HepG2 (cell line): ENCODE measurements around the gene FAM131C. TPM values are rescaled to one million over a fixed set of nuclear protein-coding genes. Genes with fewer than 3 reads are reported as not detected.
A peak's percentile ranks its signal among the peaks of the same experiment; 100 is the strongest.
"Not testable (repeated sequence)": the region's sequence is repeated elsewhere in the genome, so short reads cannot be mapped to it uniquely, and the experiment has no call there.

ENCODE experiments used
- ATAC-seq: fragments of 200-7000 bp; cut with Tn5 transposase; 3 replicates; pipeline ENCODE4 v1.9.1; 2020; ENCODE audit warnings: mild to moderate bottlenecking, moderate library complexity
- BruUV-seq: library from RNA; stranded (reverse); fragments of 400-500 nt; replicated peaks from 2 replicates; lab custom pipeline; 2021; lab: Mats Ljungman, UMichigan
- CTCF ChIA-PET: fragments of 300-600 bp; formaldehyde crosslinking; extraction: SDS; loops from one replicate; lab custom pipeline; 2021; ENCODE audit warnings: low total read pairs, inconsistent platforms, low intra/inter-chr PET ratio; lab: Yijun Ruan, JAX
- POLR2A ChIA-PET: fragments of 350-600 bp; sonication (Branson Sonifier 250); formaldehyde crosslinking; loops from one replicate; lab custom pipeline; 2020; ENCODE audit warnings: antibody characterized with exemption, inconsistent platforms; lab: Yijun Ruan, JAX
- DNase-seq: peaks from one replicate; pipeline ENCODE4 v3.0.0-alpha.2; 2015; ENCODE audit warnings: low spot score
- FAIRE-seq: peaks from 3 replicates; lab custom pipeline; 2011; peaks lifted over from hg19 to GRCh38; lab: Jason Lieb, UNC
- H2AFZ ChIP-seq: one replicate; pipeline ENCODE4 v1.6.1; 2011; ENCODE audit warnings: low read length, inconsistent platforms
- H3K27ac ChIP-seq: fragments of 300-600 bp; 3 replicates; pipeline ENCODE4 v1.8.0; 2011; ENCODE audit warnings: mixed run types, mild to moderate bottlenecking, mixed read lengths, low read length, inconsistent platforms; ENCODE audit not compliant: insufficient read depth; ENCODE audit errors: extremely low read length
- H3K27me3 ChIP-seq, 2 experiments: fragments of 200-600 bp in 1 of 2; 2 replicates in 1 of 2; 3 replicates in 1 of 2; pipeline versions ENCODE4 v1.6.0 to v1.8.0; 2011; ENCODE audit warnings: low read length in 2 of 2, mild to moderate bottlenecking in 2 of 2, moderate library complexity in 2 of 2, inconsistent platforms in 1 of 2; ENCODE audit not compliant: insufficient read depth in 2 of 2, control insufficient read depth in 1 of 2
- H3K36me3 ChIP-seq, 2 experiments: fragments of 200-600 bp in 1 of 2; replicated peaks in 1 of 2; 2 replicates in 1 of 2; 3 replicates in 1 of 2; pipeline versions ENCODE4 v1.5.1 to v1.8.0; 2011; ENCODE audit warnings: low read length in 2 of 2, inconsistent platforms in 1 of 2; ENCODE audit not compliant: insufficient read depth in 2 of 2, control insufficient read depth in 1 of 2
- H3K4me1 ChIP-seq: 2 replicates; pipeline ENCODE4 v1.5.1; 2012; ENCODE audit warnings: low read length, inconsistent platforms; ENCODE audit not compliant: insufficient read depth
- H3K4me2 ChIP-seq: 2 replicates; pipeline ENCODE4 v1.6.0; 2011; ENCODE audit warnings: low read depth, low read length, inconsistent platforms
- H3K4me3 ChIP-seq, 3 experiments: fragments of 200-600 bp in 1 of 3; sonication (generic), shearing (Covaris generic) in 1 of 3; replicated peaks in 1 of 3; 2 replicates each; pipeline ENCODE4 v1.5.1; 2011 to 2016; ENCODE audit warnings: low read length in 3 of 3, inconsistent platforms in 2 of 3, low read depth in 2 of 3, mild to moderate bottlenecking in 2 of 3, control low read depth in 1 of 3, mixed read lengths in 1 of 3; ENCODE audit not compliant: insufficient read depth in 1 of 3
- H3K79me2 ChIP-seq: one replicate; pipeline ENCODE4 v1.6.1; 2011; ENCODE audit warnings: low read length, inconsistent platforms; ENCODE audit not compliant: insufficient read depth
- H3K9ac ChIP-seq: 2 replicates; pipeline ENCODE4 v1.6.0; 2011; ENCODE audit warnings: mild to moderate bottlenecking, low read depth, low read length, inconsistent platforms; ENCODE audit not compliant: insufficient read depth
- H3K9me3 ChIP-seq: 2 replicates; pipeline ENCODE4 v1.5.1; 2012; ENCODE audit warnings: mild to moderate bottlenecking, low read length
- H4K20me1 ChIP-seq: 2 replicates; pipeline ENCODE4 v1.6.0; 2011; ENCODE audit warnings: inconsistent platforms, mild to moderate bottlenecking, low read length, moderate library complexity; ENCODE audit not compliant: insufficient read depth
- IKZF1 ChIP-seq: fragments of 450-650 bp; IDR thresholded peaks from 2 replicates; pipeline ENCODE4 v1.7.1; 2016
- LCORL ChIP-seq, 2 experiments: fragments of 450-650 bp in 1 of 2; sonication (generic) in 1 of 2; formaldehyde crosslinking in 1 of 2; IDR thresholded peaks; 2 replicates each; pipeline versions ENCODE4 v1.5.0 to v1.6.1; 2017 to 2020; ENCODE audit warnings: antibody characterized with exemption in 1 of 2, missing genetic modification reagents in 1 of 2
- ZNF629 ChIP-seq: sonication (generic); formaldehyde crosslinking; conservative IDR thresholded peaks from 2 replicates; pipeline ENCODE4 v1.5.0; 2020; ENCODE audit warnings: missing genetic modification reagents
- WGBS: methylation state at CpG from one replicate; pipeline ENCODE4 v1.1.6; 2017; ENCODE audit warnings: low lambda C conversion rate; 5-methylcytosine and 5-hydroxymethylcytosine counted together
- in situ Hi-C: cut with HindIII; loops from 2 replicates; pipeline ENCODE4 v1.10.0; 2017; ENCODE audit warnings: low pct_unique_long_range_greater_than_20kb; ENCODE audit not compliant: extremely low pct_ligation_motif_present
- intact Hi-C: fragments of 100-400 bp; cut with micrococcal nuclease; formaldehyde crosslinking; loops from one replicate; pipeline ENCODE4 v1.10.0; 2022; ENCODE audit not compliant: unreplicated experiment
- polyA plus RNA-seq, 8 experiments: library from polyadenylated mRNA; depleted of rRNA in 3 of 8; stranded (reverse) in 7 of 8; unstranded in 1 of 8; fragments of >200 nt; fragmentation: Illumina TruSeq in 4 of 8; extraction: Trizol in 4 of 8; gene quantifications; 2 replicates each; pipeline versions ENCODE4 v1.2.1 to v1.2.3, GENCODE V29; 2011 to 2016; ENCODE audit warnings: low read depth in 4 of 8, missing spikeins in 1 of 8, mixed read lengths in 1 of 8; ENCODE audit not compliant: insufficient read depth in 1 of 8
- total RNA-seq, 5 experiments: library from RNA; depleted of rRNA; stranded (reverse); fragments of >200 nt; fragmentation: Illumina TruSeq; extraction: Trizol; gene quantifications; 2 replicates each; pipeline ENCODE4 v1.2.3, GENCODE V29; 2016; ENCODE audit warnings: low read depth in 1 of 5
- TF ChIP-seq, protein P1 (sequence below): IDR thresholded peaks from 2 replicates; pipeline ENCODE4 v1.4.0; 2020; ENCODE audit warnings: mild to moderate bottlenecking, missing genetic modification reagents

FAM131C gene
- total and polyA plus RNA-seq, 2 of the 13 experiments (the other 11 are each of a cell fraction or from before 2014, with no cell fraction given): 0.07 TPM; not detected in 1

DNA sequence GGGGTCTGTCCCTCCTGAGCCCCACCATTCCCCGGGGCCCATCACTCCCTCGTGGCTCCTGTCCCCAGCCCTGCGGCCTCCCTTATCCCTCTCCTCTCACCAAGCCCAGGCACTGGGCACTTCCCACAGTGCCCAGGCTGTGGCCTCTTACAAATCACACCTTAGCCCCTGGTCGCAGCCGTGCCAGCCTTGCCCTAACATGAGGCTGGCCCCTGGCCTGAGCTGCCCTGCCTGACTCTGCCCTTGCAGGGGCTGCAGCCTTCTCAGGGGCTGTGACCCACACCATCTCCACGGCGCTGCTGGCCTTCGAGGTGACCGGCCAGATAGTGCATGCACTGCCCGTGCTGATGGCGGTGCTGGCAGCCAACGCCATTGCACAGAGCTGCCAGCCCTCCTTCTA lies 21.5 kb downstream of the FAM131C start:
- H3K9me3 ChIP-seq, H3K4me3 ChIP-seq, H3K27ac ChIP-seq, H4K20me1 ChIP-seq, H3K36me3 ChIP-seq, H3K79me2 ChIP-seq, H3K4me2 ChIP-seq, FAIRE-seq, POLR2A ChIA-PET, H2AFZ ChIP-seq, in situ Hi-C loops, DNase-seq, intact Hi-C loops, H3K9ac ChIP-seq, CTCF ChIA-PET, ATAC-seq, BruUV-seq: not testable (repeated sequence)
- 58% methylated on average over 9 of the region's 12 CpGs for WGBS
- peaks cover 14% of the 10 kb centered on the region for H3K4me1 ChIP-seq
- H3K27me3 ChIP-seq: peaks cover 6 to 43% of the 10 kb centered on the region in 2 experiments; a peak in 3 of 5 replicates

DNA sequence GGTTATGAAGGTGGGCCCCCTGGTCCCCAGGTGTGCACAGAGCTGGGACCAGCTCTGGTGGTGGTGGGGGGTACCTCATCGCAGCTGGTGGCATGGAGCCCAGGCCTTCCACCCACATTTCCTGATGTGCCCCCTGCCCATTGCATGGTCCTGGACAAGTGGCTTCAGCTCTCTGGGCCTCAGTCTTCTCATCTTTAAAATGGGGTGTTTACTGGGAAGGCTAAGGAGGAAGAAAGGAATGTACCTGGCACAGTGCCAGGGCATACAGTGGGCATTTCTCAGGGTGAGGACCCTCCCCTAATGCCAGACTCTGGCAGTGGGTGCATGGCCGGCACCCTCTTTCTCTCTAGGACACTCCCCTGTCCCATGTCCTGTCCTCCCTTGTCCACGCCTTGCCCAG lies 22.4 kb downstream of the FAM131C start:
- Histone ChIP-seq H3K9me3 (no peaks in the 10 kb centered on the region), H3K79me2 (no peaks in the 10 kb centered on the region), H3K27ac (no peak overlapping the region), H3K4me2 (no peak overlapping the region), H3K9ac (no peak overlapping the region), H3K36me3 (no peaks in the 10 kb centered on the region), H2AFZ (no peak overlapping the region), H3K27me3 (peaks cover 6 to 43% of the 10 kb centered on the region in 2 experiments; a peak in 3 of 5 replicates), H3K4me1 (peaks cover 17% of the 10 kb centered on the region), H4K20me1 (no peaks in the 10 kb centered on the region; the same call in 1 of the 2 replicates), H3K4me3 (no peak overlapping the region)
- BruUV-seq: no TSS peak
- ATAC-seq: no peak
- CTCF ChIA-PET: no interaction called here
- intact Hi-C loops: no loop called here
- FAIRE-seq: no peak
- WGBS: 38% methylated on average over 1 of the region's 3 CpGs
- in situ Hi-C loops: no loop called here
- POLR2A ChIA-PET: no interaction called here
- DNase-seq: no peak
- TF ChIP-seq LCORL (IDR thresholded peaks at IDR 0.05) (peak; percentile 70), LCORL (CRISPR knock-in tag; IDR thresholded peaks at IDR 0.05) (no peak), ZNF629 (CRISPR knock-in tag) (peak; percentile 84), IKZF1 (no peak)
- TF ChIP-seq, protein P1, sequence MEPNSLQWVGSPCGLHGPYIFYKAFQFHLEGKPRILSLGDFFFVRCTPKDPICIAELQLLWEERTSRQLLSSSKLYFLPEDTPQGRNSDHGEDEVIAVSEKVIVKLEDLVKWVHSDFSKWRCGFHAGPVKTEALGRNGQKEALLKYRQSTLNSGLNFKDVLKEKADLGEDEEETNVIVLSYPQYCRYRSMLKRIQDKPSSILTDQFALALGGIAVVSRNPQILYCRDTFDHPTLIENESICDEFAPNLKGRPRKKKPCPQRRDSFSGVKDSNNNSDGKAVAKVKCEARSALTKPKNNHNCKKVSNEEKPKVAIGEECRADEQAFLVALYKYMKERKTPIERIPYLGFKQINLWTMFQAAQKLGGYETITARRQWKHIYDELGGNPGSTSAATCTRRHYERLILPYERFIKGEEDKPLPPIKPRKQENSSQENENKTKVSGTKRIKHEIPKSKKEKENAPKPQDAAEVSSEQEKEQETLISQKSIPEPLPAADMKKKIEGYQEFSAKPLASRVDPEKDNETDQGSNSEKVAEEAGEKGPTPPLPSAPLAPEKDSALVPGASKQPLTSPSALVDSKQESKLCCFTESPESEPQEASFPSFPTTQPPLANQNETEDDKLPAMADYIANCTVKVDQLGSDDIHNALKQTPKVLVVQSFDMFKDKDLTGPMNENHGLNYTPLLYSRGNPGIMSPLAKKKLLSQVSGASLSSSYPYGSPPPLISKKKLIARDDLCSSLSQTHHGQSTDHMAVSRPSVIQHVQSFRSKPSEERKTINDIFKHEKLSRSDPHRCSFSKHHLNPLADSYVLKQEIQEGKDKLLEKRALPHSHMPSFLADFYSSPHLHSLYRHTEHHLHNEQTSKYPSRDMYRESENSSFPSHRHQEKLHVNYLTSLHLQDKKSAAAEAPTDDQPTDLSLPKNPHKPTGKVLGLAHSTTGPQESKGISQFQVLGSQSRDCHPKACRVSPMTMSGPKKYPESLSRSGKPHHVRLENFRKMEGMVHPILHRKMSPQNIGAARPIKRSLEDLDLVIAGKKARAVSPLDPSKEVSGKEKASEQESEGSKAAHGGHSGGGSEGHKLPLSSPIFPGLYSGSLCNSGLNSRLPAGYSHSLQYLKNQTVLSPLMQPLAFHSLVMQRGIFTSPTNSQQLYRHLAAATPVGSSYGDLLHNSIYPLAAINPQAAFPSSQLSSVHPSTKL (CRISPR knock-in tag): no peak
